Hematopoietic multipotent progenitor cell treated with erythropoietin and hydrocortisone succinate and interleukin-3 and kit ligand, for 15 days (in vitro differentiated cells): Measurements from ENCODE around the gene FARP1.
"Not testable (repeated sequence)": the region's sequence is repeated elsewhere in the genome, so short reads cannot be mapped to it uniquely, and the experiment has no call there.

Experiments
- DNase-seq: peaks from one replicate; pipeline ENCODE4 v3.0.0-alpha.2; 2015; ENCODE audit warnings: low spot score

The FARP1 gene

DNA sequence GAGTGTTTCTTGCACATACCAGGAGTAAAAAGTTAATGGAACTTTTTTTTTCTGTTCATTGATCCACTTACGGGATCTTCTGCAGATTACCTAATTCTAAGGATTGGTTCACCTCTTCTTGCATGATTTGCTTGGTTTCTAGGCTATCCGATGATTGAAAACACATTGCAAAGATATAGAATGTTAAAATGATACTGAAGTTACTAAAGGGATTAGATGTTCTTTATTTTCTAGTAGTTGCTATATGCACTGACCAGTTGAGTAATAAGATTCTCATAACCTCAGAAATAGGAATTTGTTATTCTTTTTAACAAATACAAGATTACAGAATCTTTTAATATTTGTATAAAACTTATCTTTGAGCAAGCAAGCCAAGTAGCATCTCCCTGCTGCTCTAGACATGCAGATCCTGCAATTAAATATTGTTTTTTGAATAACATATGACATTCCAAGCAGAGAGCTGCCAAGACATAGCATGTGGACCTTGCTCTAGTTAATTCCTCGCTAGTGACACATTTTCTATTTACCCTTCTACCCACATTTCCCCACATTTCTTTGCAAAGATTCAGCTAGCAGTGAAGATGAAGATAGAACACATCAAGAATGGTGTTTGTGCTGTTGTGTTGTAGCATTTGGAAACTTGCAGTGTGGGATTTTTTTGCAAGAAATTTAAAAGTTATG is 85.9 kb downstream of the FARP1 start:
- no peak for DNase-seq

DNA sequence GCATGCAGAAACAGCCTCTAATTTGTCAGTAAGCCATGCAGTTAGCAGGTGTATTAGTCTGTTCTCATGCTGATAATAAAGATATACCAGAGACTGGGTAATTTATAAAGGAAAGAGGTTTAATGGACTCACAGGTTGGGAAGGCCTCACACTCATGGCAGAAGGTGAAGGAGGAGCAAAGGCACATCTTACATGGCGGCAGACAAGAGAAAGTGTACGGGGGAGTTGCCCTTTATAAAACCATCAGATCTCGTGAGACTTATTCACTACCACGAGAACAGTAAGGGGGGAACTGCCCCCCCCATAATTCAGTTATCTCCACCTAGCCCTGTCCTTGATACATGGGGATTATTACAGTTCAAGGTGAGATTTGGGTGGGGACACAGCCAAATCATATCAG is 87.9 kb downstream of the FARP1 start:
- not testable (repeated sequence) for DNase-seq

DNA sequence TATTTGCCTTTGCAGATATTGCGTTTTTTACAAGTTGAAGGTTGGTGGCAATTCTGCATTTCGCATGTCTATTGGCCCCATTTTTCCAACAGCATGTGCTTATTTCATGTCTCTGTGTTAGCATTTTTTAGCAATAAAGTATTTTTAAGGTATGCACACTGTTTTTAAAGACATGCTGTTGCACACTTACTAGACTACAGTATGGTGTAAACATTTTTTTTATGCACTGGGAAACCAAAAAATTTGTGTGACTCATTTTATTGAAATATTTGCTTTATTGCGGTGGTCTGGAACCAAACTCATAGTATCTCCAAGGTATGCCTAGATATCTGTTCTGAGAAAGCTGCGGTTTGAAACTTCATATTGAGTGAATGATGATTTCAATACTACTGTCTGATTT is 89.6 kb downstream of the FARP1 start:
- no peak for DNase-seq

GRCh38 chr13:98233127-98233526 is 90.2 kb downstream of the FARP1 start:
- DNase-seq, result no peak

GRCh38 chr13:98234348-98234747 is 91.5 kb downstream of the FARP1 start:
- no peak for DNase-seq

GRCh38 chr13:98236197-98236596 is 93.3 kb downstream of the FARP1 start:
- no peak for DNase-seq

GRCh38 chr13:98237331-98237730 is 94.4 kb downstream of the FARP1 start:
- no peak for DNase-seq

GRCh38 chr13:98239162-98240076 is 96.5 kb downstream of the FARP1 start:
- no peak for DNase-seq

- DNase-seq, result no peak
These were observed 97.2 kb downstream of the FARP1 start for GRCh38 chr13:98240135-98240534.

DNA sequence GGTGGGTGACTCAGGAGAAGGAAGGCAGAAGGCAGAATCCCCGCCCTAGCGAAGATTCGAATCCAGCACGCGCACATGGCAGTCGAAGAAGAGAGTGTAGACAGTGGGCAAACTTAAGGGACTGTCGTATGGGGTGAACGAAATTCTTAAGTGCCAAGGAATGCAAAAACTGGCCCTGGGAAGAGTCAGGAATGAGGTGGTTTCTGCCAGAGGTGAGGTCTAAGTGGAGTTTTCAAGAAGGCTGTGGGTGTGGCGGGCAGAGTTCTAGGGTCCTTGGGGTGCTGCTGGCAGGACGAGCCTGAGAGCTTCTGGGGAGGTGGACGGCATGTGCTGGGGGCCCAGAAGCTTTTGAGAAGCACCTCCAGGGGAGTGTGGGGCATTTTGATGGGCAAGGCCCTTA is 98.1 kb downstream of the FARP1 start:
- DNase-seq, result no peak

GRCh38 chr13:98241976-98242375 is 99.1 kb downstream of the FARP1 start:
- DNase-seq, result no peak

- no peak for DNase-seq
These were observed 99.5 kb downstream of the FARP1 start for GRCh38 chr13:98242403-98242802.

DNA sequence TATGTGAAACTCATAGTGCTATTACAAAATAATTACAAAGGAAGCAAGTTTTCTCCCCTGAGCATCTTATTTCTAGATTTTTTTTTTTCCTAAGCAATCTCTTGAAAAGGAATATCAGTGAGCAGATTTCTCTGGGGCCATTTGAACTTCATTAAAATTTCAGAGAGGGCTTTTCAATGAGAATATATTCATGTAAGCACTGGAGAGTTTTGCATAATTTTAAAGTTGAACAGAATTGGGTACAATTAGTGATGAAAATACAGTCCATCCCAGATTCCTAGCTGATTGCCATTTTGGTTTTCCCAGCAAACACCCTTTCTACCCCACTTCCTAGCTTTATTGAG is 101.0 kb downstream of the FARP1 start:
- no peak for DNase-seq

DNA sequence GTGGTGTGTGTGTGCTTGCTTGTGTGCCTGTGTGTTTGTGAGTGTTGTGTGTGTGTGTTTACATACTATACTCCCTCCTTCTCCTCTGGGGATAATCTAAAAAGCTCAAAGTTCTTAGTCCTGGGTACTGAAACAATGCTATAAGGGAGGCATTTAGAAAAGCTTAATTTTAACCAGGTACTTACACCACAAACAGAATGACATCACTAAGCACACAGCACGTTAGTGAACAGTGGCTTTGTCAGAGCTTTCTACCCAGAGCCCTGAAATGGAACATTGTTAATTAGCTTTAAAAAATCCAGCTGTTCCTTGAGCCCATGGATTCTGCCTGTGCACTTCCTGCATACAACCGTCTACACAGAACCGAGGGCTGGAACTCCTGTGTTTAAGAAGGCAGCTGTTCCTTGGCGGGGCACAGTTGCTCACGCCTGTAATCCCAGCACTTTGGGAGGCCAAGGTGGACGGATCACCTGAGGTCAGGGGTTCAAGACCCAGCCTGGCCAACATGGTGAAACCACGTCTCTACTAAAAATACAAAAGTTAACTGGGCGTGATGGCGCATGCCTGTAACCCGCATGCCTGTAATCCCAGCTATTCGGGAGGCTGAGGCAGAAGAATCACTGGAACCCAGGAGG is 103.8 kb downstream of the FARP1 start:
- no peak for DNase-seq

GRCh38 chr13:98251708-98252107 is 108.8 kb downstream of the FARP1 start:
- DNase-seq, result no peak

DNA sequence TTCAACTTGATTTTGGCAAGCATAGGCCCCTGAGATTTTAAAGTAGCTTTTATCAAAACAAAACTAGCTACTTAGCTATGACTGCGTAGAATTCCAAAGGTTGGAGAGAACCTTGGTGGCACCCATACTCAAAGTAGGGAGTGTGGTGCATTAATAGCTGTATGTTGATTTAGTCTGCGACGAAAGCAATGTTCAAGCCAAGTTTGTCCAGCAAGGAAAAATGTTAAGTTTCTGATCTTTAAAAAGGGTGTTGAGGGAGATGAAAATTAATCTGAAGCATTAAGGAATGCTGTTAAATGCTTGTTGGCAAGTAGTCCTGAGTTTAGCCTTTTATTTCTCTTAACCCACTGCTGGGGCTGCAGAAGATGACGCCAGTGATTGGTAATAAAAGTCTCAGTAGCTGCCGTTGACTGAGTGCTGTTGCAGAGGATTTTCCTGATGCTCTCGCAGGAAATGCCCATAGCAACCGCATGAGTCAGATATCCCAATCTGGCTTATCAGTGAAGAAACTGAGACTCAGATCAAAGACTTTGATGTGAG is 110.1 kb downstream of the FARP1 start:
- DNase-seq, result no peak

DNA sequence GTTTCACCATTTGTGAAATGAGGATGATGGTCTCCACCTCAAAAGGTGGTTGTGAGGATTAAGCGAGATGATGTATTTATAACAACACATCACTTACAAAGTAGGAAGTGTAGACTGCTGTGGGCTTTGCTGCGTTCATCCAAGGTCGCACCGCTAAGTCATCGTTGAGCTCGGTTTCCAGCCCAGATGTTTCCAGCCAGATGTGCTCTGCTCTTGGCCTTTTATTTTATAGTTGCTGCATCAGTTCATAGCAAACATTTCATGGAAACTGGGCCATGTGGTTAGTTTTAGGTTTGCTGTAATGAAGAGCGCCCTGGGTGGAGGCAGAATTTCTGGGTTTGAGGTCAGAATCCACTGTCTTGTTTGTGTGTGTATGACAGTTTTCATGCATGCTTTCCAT is 110.6 kb downstream of the FARP1 start:
- no peak for DNase-seq

DNA sequence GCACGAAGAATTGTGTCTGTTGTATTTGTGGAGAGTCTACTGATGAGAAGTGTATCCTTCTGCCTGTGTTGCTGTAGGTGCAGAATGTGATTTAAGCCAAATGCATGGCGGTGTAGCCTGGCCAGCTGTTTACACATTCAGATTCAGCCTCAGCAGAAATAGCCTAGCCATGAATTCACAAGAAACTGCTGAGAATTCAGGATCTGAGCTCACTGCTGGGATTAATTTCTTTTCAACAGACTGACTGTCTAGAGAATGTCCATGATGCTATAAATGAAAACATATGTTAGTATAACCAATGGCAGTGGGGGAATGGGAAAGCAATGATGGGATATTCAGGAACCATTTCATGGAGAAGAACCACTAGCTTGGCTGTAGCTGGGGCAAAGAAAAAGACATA is 111.6 kb downstream of the FARP1 start:
- DNase-seq, result no peak

- DNase-seq, result no peak
These were observed 115.3 kb downstream of the FARP1 start for GRCh38 chr13:98258226-98258625.

DNA sequence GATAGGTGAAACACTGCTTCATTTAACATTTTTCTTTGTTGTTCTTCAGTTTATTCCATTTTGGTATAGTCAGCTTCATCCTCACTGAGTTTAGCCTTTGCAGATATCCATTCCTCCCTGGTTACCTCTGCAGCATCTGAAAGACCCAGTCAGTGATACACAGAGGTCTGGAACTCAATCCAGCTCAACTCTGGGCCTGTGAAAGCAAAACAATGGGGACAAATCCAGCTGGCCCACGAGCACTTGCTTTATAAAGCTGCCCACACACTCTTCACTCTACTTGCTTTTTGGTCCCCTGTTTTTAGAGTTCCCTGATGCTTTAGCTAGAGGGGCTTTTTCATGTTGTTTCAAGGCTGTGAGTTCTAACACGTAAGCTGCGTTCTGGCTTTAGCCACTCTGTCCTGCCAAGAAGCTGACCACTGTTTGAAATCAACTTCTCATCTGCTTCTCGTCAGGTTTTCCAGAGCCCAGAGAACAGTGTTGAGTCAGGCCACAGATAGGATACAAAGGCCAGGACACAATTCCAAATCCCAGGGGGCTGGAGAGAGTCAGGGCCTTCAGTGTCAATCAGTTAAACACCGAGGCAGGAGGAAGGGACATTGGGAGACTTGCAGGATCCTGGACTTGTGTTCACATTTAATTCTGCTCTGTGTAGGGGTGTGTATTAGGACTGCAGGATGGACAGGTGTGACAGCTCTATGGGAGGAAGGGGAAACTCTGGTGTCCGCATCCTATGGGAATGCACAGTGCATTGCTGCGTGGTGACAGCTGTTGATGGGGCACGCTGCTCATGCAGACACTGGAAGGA is 117.7 kb downstream of the FARP1 start:
- no peak for DNase-seq

DNA sequence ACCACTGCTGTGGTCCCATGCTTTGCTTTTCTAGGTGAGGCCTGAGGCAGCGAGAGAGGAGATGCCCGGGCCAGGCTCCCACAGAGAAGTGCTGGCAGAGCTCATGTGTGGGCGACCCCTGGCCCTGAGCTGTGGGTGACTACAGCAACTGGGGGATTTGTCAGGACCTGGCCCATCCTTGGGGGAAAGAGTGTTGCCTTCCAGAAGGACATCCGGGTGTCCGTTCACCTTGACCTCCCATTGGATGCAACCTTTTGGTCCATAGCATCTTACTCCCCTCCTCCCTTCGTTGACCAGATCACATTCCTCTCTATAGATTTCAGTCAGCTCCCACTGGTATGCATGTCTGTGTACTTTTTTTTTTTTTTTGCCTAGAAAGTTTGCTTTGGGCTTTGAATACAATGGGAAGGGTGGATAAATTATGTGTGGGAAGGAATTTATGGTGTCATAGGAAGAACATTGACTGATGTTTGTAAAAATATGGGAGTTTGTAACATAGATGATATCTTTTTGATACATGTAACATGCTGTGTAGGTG is 118.3 kb downstream of the FARP1 start:
- DNase-seq, result no peak

DNA sequence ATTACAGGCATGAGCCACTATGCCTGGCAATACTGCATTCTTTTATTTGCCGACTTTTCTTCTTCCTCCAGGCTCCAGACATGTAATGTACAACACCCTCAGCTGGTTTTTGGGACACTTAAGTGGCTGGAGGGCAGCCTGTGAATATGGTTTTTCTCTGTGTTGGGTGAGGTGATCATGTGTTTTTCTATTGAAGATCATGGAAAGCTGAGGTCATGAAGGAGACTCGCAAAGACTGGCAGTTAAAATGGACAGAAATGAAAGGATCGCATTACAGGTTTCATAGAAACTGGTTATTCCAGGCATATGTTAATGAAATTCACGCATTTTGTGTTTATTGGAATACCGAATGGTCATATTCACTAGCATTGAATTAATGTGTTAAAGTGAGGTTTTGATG is 119.4 kb downstream of the FARP1 start:
- DNase-seq, result no peak
